ENCODE data around the gene SYT17.

SYT17 gene

DNA sequence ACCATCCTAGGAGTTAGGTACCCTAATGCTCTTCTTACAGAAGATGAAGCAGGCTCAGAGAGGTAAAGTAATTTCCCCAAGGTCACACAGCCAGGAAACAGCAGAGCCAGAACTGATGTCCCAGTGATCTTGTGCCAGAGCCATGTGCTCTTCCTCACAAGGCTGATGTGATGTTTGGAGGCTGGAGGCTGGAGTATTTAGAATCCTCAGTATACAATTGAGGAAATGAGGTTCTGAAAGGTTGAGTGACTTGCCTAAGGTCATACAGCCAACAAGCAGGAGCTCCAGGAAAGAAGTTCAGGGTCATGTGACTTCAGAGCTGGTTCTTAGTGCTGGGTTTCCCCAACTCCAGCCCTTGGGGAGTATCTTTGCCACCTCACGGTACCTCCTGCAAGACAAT is 35.8 kb upstream of the SYT17 start:
- Histone ChIP-seq H3K4me1 (ENCODE audit: control insufficient read depth, low read depth, low read length) (peaks cover 12% of the 10 kb centered on the region), H3K27ac (ENCODE audit: low read length) (no peak overlapping the region), H3K4me3 (ENCODE audit: low read length) (no peak overlapping the region), H3K27me3 (ENCODE audit: control insufficient read depth, insufficient read depth, low read length) (no peaks in the 10 kb centered on the region), H3K9me3 (ENCODE audit: control insufficient read depth, low read depth, low read length) (no peaks in the 10 kb centered on the region), H3K9ac (ENCODE audit: low read length) (no peak overlapping the region), H3K36me3 (ENCODE audit: control insufficient read depth, low read depth, low read length) (no peaks in the 10 kb centered on the region)

DNA sequence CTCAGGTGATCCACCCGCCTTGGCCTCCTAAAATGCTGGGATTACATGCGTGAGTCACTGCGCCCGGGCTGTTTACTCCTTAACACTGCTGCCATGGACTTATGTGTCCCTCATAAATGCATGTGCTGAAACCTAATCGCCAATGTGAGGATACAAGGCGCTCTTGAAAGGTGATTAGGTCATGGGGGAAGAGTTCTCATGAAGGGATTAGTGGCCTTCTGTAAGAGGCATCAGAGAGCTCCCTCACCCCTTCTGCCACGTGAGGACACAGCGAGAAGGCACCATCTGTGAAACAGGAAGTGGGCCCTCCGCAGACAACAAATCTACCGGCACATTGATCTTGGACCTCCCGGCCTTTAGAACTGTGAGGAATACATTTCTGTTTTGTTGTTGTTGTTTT is 35.1 kb upstream of the SYT17 start:
- Histone ChIP-seq H3K4me1 (ENCODE audit: control insufficient read depth, low read depth, low read length) (peaks cover 12% of the 10 kb centered on the region), H3K36me3 (ENCODE audit: control insufficient read depth, low read depth, low read length) (no peaks in the 10 kb centered on the region), H3K4me3 (ENCODE audit: low read length) (no peak overlapping the region), H3K27ac (ENCODE audit: low read length) (no peak overlapping the region), H3K9ac (ENCODE audit: low read length) (no peak overlapping the region), H3K27me3 (ENCODE audit: control insufficient read depth, insufficient read depth, low read length) (no peaks in the 10 kb centered on the region), H3K9me3 (ENCODE audit: control insufficient read depth, low read depth, low read length) (no peaks in the 10 kb centered on the region)

DNA sequence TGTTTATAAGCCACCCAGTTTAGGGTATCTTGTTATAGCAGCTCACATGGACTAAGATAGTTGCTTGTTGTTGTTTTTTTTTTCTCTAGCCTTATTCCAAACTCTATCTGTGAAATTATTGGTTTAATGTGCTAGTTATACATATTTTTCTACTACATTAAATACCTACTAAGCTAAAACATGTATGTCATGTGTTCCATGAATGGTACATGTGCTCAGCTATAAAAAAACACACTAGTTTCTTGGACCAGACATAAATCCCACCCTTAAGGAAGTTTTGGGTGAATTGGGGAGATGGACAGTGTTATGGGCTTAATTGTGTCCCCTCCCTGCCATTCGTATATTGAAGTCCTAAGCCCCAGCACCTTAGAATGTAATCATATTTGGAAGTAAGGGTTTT is 34.4 kb upstream of the SYT17 start:
- H3K4me1 ChIP-seq (ENCODE audit: control insufficient read depth, low read depth, low read length) = peaks cover 12% of the 10 kb centered on the region
- no peak overlapping the region for H3K4me3 ChIP-seq (ENCODE audit: low read length)
- no peak overlapping the region for H3K27ac ChIP-seq (ENCODE audit: low read length)
- no peaks in the 10 kb centered on the region for H3K27me3 ChIP-seq (ENCODE audit: control insufficient read depth, insufficient read depth, low read length)
- H3K36me3 ChIP-seq (ENCODE audit: control insufficient read depth, low read depth, low read length) = no peaks in the 10 kb centered on the region
- H3K9me3 ChIP-seq (ENCODE audit: control insufficient read depth, low read depth, low read length) = no peaks in the 10 kb centered on the region
- H3K9ac ChIP-seq (ENCODE audit: low read length) = no peak overlapping the region

DNA sequence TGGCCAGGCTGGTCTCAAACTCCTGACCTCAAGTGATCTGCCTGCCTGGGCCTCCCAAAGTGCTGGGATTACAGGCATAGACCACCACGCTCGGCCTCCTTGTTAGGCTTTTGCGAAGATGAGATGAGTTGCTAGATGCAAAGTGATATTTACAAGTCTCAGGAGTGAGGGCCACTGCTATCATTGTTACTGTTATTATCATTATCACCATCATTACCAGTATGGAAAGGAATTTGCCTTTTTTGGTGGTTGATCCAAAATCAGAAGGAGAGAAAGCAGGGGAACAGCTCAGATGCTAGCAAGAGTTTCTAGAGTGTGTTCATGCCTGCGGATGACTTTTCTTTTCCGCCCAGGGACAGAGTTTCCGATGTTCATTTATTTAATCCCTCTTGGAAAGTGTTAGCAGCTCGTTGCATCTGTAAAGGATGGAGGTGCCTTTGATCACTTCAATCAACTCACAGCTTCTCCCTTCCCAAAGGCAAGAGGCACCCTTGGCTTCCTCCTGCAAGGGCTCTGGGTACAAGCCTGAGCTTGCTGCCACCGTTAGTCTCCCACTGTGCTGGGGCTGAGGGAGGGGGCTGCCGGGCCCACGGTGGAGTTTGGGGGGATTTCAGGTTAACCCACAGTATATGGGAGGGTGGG is 32.7 kb upstream of the SYT17 start:
- no peaks in the 10 kb centered on the region for H3K9me3 ChIP-seq (ENCODE audit: control insufficient read depth, low read depth, low read length)
- H3K27ac ChIP-seq (ENCODE audit: low read length) = no peak overlapping the region
- no peak overlapping the region for H3K9ac ChIP-seq (ENCODE audit: low read length)
- H3K27me3 ChIP-seq (ENCODE audit: control insufficient read depth, insufficient read depth, low read length) = no peaks in the 10 kb centered on the region
- H3K36me3 ChIP-seq (ENCODE audit: control insufficient read depth, low read depth, low read length) = no peaks in the 10 kb centered on the region
- H3K4me3 ChIP-seq (ENCODE audit: low read length) = no peak overlapping the region
- H3K4me1 ChIP-seq (ENCODE audit: control insufficient read depth, low read depth, low read length) = peaks cover 12% of the 10 kb centered on the region

DNA sequence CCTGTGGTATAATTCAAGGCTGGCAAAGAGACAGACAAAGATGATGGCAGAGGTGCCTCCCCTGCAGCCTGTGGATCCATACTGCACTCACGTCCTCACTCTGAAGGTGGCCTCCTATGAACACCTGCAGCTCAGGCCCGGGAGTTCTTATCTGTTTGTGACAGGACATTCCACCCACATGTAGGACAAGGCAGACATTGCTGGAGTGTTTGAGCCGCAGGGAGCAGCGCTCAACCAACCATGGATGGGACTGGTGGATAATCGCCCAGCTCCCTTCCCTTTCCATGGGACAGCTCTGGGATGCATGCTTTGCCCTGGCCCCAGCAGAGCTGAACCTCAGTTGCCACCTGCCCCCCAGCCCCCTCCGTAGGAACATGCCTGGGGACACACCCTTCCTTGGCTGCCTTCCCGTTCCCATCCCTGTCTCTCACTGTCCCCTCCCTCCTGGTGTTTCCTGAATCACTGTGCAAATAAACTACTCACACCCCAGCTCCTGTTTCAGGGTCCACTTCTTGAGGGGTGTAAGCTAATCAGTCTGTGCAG is 32.1 kb upstream of the SYT17 start:
- no peak overlapping the region for H3K4me3 ChIP-seq (ENCODE audit: low read length)

DNA sequence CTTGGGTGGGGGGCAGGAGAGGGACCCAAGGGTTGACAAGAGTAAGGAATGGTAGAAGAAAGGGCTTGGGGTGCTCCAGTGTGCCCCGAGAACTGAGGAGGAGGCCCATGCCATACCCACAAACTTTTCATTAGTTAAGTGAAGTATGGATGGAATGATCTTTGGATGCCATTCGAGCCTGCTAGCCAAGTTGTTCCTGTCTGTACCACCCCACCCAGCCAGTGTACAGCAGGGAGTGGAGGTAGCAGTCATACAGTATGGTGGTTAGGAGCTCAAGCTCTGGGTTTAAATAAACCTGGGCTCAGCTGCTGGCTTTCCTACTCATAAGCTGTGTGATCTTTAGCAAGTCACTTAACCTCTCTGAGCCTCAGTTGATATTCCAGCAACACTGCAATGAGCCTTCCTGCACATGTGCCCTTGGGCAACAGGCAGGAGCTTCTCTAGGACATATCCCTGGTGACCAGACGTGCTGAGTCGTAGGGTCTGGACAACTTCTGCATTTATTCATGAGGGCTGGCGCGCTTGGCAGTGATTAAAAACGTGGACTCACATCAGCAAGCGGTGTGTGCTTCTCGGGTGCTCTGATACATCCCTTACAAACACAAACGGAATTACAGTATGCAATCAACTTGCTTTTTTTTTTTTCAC is 31.4 kb upstream of the SYT17 start:
- Histone ChIP-seq H3K27me3 (ENCODE audit: control insufficient read depth, insufficient read depth, low read length) (no peaks in the 10 kb centered on the region), H3K27ac (ENCODE audit: low read length) (no peak overlapping the region), H3K9me3 (ENCODE audit: control insufficient read depth, low read depth, low read length) (no peaks in the 10 kb centered on the region), H3K4me1 (ENCODE audit: control insufficient read depth, low read depth, low read length) (no peaks in the 10 kb centered on the region), H3K36me3 (ENCODE audit: control insufficient read depth, low read depth, low read length) (no peaks in the 10 kb centered on the region), H3K9ac (ENCODE audit: low read length) (no peak overlapping the region), H3K4me3 (ENCODE audit: low read length) (no peak overlapping the region)

More for the DNA sequence above, 32.1 kb upstream of the SYT17 start:
- Histone ChIP-seq H3K9me3 (ENCODE audit: control insufficient read depth, low read depth, low read length) (no peaks in the 10 kb centered on the region), H3K9ac (ENCODE audit: low read length) (no peak overlapping the region), H3K4me1 (ENCODE audit: control insufficient read depth, low read depth, low read length) (peaks cover 6% of the 10 kb centered on the region), H3K27ac (ENCODE audit: low read length) (no peak overlapping the region), H3K36me3 (ENCODE audit: control insufficient read depth, low read depth, low read length) (no peaks in the 10 kb centered on the region), H3K27me3 (ENCODE audit: control insufficient read depth, insufficient read depth, low read length) (no peaks in the 10 kb centered on the region)

DNA sequence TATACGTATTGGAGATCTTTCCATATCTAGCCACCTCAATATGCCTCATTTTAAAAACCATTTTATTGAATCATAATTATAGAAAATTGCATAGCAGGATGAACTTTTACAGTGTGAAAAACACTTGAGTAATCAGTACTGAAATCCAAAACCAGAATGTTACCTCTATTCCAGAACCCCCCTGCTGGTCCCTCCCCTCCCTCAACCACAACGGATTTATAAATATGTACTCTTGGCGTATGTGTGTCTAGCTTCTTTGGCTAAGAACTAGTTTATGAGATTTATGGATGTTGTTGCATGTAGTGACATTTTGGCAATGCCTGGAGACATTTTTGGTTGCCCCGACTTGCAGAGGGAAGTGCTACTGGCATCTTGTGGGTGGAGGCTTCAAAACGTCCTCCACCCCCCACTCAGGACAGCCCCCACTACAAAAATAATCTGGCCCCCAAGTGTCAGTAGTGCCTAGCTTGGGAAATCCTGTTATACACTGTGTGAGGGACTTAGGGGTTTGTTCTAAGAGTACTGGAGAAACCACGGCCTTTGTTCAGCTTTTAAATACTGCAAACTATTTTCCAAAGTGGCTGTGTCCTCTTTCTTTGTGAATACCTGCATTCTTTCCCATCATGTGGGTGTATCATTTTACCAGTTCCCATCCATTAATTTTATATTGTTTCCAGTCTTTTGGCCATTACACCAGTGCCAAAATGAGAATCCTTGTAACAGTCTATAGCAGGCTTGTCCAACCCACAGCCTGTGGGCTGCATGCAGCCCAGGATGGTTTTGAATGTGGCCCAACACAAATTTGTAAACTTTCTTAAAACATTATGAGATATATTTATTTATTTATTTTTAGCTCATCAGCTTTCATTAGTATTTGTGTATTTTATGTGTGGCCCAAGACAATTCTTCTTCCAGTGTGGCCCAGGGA is 30.6 kb upstream of the SYT17 start:
- H3K4me3 ChIP-seq (ENCODE audit: low read length) = no peak overlapping the region
- H3K9me3 ChIP-seq (ENCODE audit: control insufficient read depth, low read depth, low read length) = no peaks in the 10 kb centered on the region
- no peaks in the 10 kb centered on the region for H3K4me1 ChIP-seq (ENCODE audit: control insufficient read depth, low read depth, low read length)
- H3K27ac ChIP-seq (ENCODE audit: low read length) = no peak overlapping the region
- H3K27me3 ChIP-seq (ENCODE audit: control insufficient read depth, insufficient read depth, low read length) = no peaks in the 10 kb centered on the region
- H3K9ac ChIP-seq (ENCODE audit: low read length) = no peak overlapping the region
- no peaks in the 10 kb centered on the region for H3K36me3 ChIP-seq (ENCODE audit: control insufficient read depth, low read depth, low read length)

DNA sequence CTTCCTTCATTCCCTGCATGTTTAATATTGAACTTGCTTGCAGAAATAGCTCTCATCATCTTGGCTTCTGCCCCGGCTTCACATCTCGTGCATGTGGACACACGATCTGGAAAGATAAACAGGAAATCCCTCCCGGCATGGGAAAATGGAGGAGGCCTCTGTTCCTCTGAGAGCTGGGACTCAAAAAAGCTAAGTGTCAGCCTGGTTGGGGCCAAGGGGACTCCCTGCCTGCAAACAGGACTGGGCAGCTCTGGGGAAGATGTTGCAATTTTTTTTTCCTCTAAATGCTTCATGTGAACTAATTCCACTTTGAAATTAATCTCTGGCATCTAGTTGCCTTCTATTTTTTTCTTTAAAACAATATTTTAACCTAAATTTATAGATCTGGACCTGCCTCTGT is 29.4 kb upstream of the SYT17 start:
- Histone ChIP-seq H3K27me3 (ENCODE audit: control insufficient read depth, insufficient read depth, low read length) (no peaks in the 10 kb centered on the region), H3K36me3 (ENCODE audit: control insufficient read depth, low read depth, low read length) (no peaks in the 10 kb centered on the region), H3K9ac (ENCODE audit: low read length) (no peak overlapping the region), H3K4me1 (ENCODE audit: control insufficient read depth, low read depth, low read length) (no peaks in the 10 kb centered on the region), H3K27ac (ENCODE audit: low read length) (no peak overlapping the region), H3K9me3 (ENCODE audit: control insufficient read depth, low read depth, low read length) (no peaks in the 10 kb centered on the region), H3K4me3 (ENCODE audit: low read length) (no peak overlapping the region)

DNA sequence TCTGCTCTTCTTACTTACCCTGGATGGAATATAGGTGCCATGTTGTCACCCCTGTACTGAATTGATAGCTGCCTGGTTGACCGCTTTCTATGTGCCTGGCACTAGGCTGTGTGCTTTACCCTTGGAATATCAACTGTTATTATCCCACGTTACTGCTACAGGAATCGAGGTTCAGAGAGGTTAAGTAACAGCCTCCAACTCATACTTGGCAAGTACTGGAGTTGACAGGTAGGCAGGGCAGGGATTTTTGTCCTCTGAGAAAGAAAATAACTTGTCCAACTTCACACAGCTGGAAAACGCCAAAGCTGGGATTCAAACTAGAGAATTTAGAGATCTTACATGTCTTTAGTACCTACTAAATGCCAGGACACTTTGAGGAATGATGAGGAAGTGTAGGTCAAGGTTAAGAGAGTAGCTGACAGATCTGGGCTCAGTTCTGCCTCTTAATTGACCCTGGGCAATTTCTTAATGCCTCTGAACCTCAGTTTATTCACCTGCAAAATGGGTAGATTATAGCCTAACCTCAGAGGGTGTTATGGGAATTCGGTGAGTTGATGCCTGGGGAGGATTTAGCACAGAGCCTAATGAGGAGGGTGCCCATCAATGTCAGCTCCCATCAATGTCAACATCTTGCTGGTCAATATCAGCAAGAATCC is 28.5 kb upstream of the SYT17 start:
- Histone ChIP-seq H3K9ac (ENCODE audit: low read length) (no peak overlapping the region), H3K9me3 (ENCODE audit: control insufficient read depth, low read depth, low read length) (no peaks in the 10 kb centered on the region), H3K27me3 (ENCODE audit: control insufficient read depth, insufficient read depth, low read length) (no peaks in the 10 kb centered on the region), H3K36me3 (ENCODE audit: control insufficient read depth, low read depth, low read length) (no peaks in the 10 kb centered on the region), H3K4me3 (ENCODE audit: low read length) (no peak overlapping the region), H3K27ac (ENCODE audit: low read length) (no peak overlapping the region), H3K4me1 (ENCODE audit: control insufficient read depth, low read depth, low read length) (no peaks in the 10 kb centered on the region)

DNA sequence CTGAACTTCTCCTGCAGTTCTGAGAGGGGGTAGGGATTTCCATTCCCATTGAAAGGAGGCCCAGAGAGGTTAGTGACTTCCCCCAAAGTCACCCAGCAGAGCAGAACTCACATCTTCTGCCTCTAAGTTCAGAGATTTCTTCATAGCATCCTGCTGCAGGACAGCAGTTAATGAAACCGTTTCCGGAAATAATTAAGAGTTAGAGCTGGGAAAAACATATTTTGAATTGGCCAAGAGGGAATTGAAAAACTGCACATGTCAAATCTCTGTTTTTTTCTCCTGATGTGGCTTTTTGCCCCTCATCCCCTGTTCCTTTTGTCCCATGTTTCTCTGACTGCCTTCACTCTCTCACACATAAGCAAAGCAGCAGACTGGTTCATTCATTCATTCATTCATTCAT is 27.6 kb upstream of the SYT17 start:
- Histone ChIP-seq H3K36me3 (ENCODE audit: control insufficient read depth, low read depth, low read length) (no peaks in the 10 kb centered on the region), H3K27ac (ENCODE audit: low read length) (no peak overlapping the region), H3K4me1 (ENCODE audit: control insufficient read depth, low read depth, low read length) (no peaks in the 10 kb centered on the region), H3K27me3 (ENCODE audit: control insufficient read depth, insufficient read depth, low read length) (no peaks in the 10 kb centered on the region), H3K9me3 (ENCODE audit: control insufficient read depth, low read depth, low read length) (no peaks in the 10 kb centered on the region), H3K9ac (ENCODE audit: low read length) (no peak overlapping the region), H3K4me3 (ENCODE audit: low read length) (no peak overlapping the region)

DNA sequence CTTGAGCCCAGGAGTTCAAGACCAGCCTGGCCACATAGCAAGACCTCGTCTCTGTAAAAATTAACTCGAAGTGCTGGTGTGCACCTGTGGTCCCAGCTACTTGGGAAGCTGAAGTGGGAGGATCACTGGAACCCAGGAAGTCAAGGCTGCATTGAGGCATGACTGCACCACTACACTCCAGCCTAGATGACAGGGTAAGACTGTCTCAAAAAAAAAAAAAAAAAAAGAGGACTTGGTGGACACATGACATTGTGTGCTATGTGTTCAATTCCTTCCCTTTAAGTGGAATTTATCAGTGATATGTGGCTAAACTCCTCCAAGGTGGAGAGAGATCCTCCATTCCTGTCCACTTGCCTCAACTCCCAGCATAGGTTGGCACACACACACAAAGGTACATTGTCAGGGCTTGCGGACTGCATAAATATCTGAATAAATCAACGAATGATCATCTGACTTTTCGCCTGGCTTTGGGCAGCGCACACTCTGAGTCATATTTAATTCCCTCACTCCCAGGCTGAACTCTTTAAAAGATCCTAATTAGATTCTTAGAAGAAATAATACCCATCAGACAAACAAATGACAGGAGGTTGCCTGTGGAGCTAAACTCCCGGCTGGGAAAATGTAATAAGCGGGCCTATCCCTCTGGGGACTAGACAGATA is 25.0 kb upstream of the SYT17 start:
- H3K9me3 ChIP-seq (ENCODE audit: control insufficient read depth, low read depth, low read length) = no peaks in the 10 kb centered on the region
- no peaks in the 10 kb centered on the region for H3K27me3 ChIP-seq (ENCODE audit: control insufficient read depth, insufficient read depth, low read length)
- H3K9ac ChIP-seq (ENCODE audit: low read length) = no peak overlapping the region
- H3K27ac ChIP-seq (ENCODE audit: low read length) = no peak overlapping the region
- H3K4me1 ChIP-seq (ENCODE audit: control insufficient read depth, low read depth, low read length) = no peaks in the 10 kb centered on the region
- no peak overlapping the region for H3K4me3 ChIP-seq (ENCODE audit: low read length)
- H3K36me3 ChIP-seq (ENCODE audit: control insufficient read depth, low read depth, low read length) = no peaks in the 10 kb centered on the region
